Testis (tissue), 2 donors: ENCODE data around the gene EPB41L4A.

Experiments used
- POLR2A ChIP-seq: fragments of 450-650 bp; IDR thresholded peaks from one replicate; pipeline ENCODE4 v1.6.1; 2017; ENCODE audit warnings: antibody characterized with exemption, mild to moderate bottlenecking, moderate library complexity
- TF ChIP-seq, protein P1 (sequence below), 3 experiments: fragments of 450-650 bp in 2 of 3; fragments of 200-600 bp in 1 of 3; sonication (generic) in 1 of 3; IDR thresholded peaks; one replicate each; pipeline ENCODE4 v1.5.1; 2016 to 2019; ENCODE audit warnings: antibody characterized with exemption in 3 of 3, mild to moderate bottlenecking in 2 of 3, moderate library complexity in 1 of 3

DNA sequence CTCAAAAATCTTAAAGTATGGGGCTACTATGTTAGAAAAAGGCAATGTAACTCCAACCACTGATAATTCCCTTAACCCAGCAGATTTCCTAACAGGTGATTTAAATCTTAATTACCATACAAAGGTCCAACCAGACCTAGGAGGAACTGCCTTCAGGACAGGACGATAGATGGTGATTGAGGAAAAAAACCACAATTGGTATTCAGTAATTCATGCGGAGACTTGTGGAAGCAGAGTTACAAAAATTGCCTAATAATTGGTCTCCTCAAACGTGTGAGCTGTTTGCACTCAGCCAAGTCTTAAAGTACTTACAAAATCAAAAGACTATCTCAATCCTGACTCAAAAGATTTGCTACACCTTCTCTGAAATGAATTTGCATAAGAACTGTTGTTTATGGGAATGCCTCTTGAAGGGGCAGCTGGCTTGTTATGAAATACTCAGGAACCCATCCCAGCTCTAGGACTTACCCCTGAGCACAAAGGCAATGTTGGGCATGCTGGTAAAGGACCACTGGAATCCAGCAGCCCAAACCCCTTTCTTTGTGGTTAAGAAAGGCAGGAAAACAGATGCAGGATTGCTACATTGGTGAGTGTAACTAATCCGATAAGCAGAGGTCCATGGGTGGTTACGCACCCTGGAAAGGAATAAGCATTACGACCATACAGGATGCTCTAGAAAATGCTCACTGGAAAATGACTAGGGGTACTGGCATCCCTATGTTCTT is 26.7 kb upstream of the EPB41L4A start:
- no peak for TF ChIP-seq POLR2A
- TF ChIP-seq, protein P1, sequence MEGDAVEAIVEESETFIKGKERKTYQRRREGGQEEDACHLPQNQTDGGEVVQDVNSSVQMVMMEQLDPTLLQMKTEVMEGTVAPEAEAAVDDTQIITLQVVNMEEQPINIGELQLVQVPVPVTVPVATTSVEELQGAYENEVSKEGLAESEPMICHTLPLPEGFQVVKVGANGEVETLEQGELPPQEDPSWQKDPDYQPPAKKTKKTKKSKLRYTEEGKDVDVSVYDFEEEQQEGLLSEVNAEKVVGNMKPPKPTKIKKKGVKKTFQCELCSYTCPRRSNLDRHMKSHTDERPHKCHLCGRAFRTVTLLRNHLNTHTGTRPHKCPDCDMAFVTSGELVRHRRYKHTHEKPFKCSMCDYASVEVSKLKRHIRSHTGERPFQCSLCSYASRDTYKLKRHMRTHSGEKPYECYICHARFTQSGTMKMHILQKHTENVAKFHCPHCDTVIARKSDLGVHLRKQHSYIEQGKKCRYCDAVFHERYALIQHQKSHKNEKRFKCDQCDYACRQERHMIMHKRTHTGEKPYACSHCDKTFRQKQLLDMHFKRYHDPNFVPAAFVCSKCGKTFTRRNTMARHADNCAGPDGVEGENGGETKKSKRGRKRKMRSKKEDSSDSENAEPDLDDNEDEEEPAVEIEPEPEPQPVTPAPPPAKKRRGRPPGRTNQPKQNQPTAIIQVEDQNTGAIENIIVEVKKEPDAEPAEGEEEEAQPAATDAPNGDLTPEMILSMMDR (IDR thresholded peaks at IDR 0.05) = no peak
